Activated naive CD4-positive, alpha-beta T cell treated with Interleukin-2 at 50 U/mL for 16 hours (primary cell): ENCODE results near the gene PRG2.

Experiments
- DNase-seq: peaks from one replicate; pipeline ENCODE4 v3.0.0-alpha.2; 2020

PRG2 gene

DNA sequence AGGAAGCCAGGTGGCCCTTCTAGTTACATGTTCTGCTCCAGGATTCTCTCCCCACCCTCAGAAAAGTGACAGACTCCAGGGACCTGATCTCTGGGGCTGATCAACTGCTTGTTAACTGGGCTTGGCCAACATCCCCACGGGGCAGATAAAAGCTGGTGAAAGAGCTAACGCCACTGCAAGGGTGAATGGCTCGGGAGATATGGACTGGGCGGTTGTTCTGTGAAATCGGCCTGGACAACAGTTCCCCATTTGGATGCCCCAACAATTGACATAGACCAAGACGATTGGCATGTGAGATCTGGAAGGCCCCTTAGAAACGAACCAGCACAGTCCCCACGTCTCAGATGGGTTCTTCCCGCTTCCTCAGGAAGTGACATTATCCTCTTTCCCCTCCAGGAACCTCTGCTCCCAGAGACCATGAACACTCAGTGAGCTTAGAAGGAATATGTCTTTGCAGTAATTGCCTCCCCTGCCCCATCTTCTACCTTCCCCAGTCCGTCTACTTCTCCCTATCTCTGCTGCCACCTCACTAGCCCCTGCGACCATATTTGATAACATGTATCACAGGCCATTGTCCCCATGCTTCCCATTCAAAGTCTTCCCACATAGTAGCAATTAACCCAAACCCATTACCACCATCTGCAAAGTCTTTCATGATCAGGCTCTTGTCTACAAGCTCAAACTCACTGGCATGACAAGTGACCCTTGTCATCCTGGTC lies 5.6 kb upstream of the PRG2 start:
- DNase-seq: no peak

DNA sequence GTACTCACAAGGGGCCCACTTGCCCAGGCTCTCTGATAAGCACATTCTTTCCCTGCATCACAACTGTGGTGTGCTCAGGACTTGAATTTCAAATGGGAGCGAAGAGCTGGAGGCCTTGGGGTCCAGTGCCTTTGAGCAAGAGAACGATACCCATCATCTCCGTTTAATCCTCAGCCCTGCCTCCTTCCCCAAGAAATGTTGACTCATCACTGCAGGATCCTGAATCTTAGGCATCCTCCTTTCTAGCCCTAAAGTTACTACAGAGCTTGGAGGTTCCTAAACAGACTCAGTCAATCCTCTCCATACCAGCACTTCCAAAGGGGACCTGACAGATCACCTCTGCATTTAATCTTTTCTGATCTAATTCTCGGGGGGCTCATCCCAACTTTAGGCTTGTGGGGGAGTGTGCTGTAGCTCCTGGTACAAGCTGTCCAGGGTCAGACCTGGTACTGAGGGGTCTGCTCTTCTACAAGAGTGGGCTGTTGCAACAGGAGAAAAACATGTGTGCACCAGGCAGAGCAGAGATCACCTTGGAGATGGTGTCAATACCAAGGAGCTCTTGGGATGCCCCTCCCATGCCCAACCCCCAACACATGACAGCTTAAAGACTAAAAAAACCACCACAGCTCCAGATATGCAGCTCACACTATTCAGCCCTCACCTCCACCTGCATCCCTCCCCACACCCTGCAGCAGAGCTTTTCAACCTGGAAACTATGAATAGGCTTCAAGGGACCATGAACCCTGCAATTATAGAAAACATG lies 3.9 kb upstream of the PRG2 start:
- DNase-seq: no peak

DNA sequence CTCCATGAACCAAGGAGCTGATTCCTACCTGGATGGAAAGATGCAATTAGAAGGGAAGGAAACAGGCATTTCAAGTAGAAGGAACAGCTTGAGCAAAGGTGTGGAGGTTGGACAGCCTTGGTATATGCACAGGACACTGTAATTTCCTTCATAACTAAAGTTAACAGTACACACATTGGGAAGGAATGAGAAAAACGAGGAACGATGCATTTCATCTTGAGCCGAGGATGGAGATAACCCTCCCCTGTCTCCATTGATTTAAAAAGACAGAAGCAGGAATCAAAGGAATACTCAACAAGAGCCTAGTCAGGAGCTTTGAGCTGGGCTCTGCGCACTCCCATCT lies 2.3 kb upstream of the PRG2 start:
- no peak for DNase-seq

DNA sequence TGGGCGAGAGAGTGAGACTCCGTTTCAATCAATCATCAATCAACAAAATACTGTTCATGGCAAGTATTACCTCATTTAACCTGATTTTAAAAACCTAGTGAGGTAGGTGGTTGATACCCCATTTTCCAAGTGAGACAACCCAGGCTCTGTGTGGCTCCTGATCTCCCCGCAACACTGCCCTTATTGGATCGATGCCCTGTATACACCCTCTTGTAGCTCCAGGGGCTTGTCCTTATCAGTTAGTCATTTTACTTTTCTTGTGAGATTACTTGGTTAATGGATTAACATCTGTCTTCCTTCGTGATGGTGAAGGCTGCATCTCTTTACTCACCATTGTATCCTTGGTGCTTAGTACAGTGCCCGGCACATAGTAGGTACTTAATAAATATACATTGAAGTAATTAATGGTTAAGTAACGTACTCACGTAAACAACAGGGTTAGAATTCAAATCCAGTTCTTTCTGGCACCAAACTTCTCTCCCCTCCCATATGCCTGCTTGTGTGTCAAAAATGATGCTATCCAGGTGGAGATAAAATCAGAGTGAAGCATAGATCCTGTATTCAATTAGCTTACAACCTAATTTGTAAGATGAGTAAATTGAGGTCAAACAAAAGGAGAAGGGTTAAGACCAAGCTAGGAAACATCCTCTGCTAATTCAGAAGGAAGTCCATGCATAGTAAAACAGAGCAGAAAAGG lies 1.8 kb upstream of the PRG2 start:
- DNase-seq: no peak

DNA sequence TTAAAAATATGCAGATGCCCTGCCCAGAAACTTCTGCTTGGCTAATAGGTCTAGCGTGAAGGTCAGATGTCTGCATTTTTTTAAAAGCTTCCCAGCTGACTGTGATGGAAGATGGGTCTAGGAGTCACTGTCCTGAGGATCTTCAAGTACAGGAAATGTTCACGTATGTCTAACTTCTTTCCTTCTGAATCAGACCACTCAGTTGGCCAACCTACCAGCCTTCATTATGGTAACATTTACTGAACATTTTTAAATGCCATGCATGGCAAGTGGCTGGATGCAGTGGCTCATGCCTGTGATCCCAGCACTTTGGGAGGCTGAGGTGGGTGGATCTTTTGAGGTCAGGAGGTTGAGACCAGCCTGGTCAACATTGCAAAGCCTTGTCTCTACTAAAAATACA lies 1.1 kb upstream of the PRG2 start:
- DNase-seq: no peak

DNA sequence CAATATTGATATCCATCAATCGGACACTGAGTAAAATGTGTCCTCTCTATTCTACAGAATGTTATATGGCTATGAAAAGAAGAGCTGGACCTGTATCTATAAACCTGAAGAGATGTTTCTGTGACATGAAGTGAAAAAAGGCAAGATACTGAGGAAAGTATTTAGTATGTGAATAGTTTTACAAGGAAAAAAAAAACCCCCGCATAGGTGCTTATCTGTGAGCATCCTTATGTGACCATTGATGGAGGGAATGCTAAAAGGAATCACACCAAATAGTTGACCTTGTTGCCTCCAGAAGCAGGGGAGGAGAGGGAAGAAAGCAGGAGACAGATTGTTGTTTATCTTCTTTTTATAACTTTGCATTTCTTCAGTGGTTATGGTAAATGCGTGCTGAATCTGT lies 661 bp upstream of the PRG2 start:
- no peak for DNase-seq

DNA sequence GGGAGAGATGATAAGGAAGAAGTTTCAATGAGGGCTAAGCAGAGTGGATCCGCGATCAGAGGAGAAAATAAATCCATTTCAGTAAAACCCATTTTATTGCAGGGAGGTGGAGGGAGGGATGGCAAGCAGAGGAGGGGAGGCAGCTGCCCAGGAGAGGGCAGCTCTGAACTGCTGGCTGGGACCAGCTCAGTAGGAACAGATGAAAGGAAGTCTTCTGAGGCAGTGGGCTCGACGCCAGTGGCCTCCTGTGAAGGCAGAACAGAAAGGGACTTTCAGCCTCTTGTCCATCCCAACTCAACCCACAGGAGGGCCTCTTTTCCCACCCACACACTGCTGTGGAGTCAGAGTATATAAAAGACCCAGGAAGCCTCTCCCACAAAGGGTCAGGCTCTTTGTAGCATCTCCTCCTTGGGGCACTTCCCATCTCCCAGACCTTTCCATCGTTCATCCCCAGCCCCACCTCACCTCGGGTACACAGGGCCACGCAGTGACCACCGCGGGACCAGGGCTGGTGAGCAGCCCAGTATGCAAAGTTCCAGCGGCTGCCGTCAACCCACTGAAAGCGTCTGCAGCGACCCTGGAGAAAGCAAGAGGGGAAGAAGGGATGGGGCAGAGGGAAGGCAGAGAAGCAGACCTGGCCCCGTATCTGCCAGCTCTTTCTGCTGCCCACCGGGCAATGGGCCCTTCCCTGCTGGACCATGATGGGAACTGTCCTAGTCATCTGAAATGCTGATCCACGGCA lies 3.0 kb downstream of the PRG2 start:
- no peak for DNase-seq

DNA sequence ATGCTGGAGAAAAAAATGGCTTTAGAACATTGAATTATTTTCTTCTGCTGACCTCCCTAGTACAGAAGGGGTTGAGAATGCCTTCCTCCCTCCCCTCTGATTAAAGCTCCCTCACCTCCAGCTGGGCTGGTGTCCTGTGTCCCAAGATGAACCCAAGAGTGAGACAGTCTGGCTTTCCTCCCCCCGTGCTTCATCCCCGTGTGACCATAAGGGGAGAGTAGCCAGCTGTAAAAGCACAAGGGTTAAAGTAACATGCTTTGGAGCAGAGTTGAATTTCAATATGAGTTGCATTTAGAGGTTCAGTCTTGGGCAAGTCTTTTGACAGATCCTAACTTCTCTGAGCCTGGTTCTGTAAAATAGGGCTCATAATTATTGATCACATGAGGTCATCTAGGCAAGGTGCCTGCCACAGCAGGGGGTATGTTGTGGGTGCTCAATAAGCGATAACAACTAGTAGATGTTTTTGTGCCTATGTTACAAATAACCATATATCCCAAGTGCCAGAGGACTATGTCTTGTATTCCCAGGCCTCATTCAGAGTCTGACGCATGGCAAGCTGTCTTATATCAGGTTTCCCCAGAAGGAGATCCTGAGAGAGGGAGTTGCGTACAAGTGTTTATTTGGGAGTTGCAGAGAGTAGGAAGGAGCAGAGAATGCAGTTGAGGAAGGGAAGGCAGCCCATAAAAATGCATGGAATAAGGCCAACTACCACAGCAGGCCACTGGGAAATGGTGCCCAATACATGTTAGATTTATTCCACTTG lies 4.1 kb downstream of the PRG2 start:
- no peak for DNase-seq

DNA sequence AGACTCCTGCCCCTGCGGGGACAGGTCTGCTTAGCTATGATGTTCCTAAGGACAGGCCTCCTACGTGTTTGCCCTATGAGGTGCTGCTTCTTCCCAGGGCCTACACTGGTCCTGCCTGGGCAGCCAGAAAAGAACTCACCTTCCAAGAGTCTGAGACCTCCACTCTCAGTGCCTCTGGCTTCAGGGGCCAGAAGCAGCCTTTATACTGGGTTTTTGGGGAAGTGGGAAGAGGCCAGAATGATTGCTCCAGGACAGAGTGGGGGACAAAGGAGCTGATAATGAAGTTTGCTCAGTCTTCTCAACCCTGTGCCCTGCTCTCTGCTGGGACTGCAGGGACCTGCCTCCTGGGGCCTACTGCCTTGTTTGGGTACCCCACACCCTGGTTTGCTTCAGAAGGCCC lies 9.5 kb downstream of the PRG2 start, which contains the start of gene PRG3:
Gene PRG3 (minus strand): TSS at position 176 of the 400 bp plus-strand sequence. CDS start 442 bp downstream, outside the sequence.
- no peak for DNase-seq

DNA sequence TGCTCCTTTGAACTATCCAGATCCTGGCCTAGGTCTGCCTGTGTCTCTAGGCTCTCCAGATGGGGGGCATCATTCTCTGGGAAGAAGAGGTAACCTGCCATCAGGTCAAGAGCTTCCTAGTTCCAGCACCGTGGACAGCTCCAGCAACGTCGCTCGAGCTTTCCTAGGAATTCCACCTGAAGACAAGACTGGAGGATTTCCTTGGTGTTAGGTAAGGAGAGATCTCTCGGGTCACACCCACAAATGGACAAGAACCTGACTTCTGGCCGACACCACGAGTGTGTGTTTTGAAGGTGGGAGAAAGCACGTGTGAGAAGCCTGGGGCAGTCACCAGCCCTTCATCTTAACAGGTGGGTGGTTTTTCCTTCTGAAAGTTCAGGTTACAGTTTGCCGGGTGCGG lies 10.7 kb downstream of the PRG2 start:
- DNase-seq: no peak

DNA sequence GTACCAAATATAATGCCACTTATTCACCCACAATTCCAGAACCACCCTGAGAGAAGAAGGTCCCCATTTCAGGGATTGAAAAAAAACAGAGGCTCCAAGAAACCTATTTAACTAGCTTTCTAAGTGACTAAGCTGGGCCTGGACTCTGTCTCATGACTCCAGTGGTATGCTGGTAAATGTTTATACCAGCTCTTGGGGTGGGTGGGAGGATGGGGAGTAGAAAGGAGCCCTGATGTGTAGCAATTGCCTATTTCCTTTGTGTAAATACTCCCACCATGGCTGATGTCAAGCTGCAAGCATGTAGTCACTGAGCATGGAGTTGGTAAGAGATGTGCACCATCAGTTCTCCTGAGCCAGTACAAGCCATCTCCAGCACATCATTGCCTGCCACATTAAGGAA lies 12.3 kb downstream of the PRG2 start:
- no peak for DNase-seq

DNA sequence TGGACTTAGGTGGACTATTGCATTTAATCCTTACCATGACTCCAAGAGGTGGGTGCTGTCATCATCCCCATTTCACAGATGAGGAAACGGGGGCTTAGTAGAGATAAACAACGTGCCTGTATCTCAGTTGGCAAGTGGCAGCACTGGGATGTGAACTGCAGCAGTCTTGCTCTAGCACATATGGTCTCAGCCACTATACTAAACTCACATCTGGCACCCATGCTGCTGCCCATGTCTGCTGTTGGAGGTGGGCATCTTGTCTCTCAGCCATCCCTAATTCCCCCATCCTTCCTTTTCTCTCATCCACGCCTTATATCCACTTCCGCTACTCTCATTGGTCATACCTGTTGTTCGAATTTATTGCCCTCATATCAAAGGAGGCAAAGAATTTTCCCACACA lies 13.3 kb downstream of the PRG2 start:
- no peak for DNase-seq

DNA sequence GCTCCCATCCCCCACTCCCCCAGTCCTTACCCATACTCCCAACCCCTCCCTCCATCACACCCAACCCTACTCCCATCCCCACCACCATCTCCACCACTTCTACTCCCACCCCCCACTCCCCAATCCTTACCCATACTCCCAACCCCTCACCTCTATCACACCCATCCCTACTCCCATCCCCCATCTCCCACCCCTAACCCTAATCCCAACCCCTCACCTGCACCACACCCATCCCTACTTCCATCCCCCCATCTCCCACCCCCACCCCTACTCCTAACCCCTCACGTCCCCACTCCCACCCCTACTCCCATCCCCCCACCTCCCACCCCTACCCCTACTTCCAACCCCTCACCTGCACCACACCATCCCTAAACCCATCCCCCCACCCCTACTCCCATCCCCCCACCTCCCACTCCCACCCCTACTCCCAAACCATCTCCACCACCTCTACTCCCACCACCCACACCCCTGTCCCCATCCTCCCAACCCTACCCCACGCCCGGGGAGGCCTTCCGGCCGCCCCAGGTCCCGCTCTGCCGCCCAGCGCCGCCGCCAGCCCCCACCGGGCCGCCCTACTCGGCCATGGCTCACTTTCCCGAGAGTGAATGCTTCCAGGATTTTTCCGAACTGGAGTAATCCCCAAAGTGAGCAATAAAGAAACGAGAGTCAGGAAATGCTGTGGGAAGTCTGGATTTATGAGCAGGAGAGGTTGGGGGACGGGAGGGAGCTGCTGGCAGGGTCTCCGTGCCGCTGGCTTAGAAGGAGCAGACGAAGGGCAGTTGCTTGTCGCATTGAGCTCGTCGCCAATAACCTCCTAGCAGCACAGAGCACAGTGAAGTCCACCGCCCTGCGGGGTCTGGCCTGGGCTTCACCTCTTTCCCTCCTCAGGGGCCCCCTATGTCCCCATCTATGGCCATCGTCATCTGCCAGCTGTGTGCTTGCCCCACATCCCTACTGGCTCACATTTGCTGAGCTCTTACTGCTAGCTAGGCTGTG lies 14.1 kb downstream of the PRG2 start:
- DNase-seq: no peak

DNA sequence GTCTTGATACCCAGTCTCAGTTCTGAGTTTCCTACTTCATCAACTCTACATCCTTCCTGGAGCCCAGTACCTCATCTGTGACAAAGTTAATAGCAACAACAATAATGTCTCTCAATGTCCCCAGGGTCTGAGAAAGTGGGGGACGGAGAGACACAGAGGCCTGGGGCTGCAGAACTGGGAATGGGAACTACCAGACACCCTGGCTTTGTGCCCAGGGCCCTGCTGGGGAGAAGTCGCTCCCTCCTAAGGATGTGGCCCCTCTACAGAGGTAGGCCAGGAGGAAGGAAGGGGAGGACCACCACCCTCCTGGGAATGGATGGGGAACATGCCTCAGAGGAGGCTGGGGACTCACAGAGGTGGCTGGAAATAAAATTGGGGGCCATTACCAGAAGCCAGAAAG lies 15.0 kb downstream of the PRG2 start:
- no peak for DNase-seq

DNA sequence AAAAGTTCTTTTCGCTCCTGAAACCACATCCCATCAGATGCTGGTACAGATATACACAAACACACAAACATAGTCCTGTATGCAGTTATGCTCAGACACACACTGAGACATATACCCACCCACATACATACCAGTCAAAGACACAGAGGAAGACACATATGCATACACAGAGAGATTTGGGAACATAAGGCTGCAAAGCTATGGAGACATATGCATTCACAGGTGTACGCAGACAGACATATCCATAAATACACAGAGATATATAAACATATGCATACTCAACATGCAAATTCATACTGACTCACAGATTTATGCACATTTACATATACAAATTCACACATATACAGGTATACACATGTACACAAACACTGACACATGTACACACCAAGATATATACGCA lies 15.5 kb downstream of the PRG2 start:
- DNase-seq: no peak

DNA sequence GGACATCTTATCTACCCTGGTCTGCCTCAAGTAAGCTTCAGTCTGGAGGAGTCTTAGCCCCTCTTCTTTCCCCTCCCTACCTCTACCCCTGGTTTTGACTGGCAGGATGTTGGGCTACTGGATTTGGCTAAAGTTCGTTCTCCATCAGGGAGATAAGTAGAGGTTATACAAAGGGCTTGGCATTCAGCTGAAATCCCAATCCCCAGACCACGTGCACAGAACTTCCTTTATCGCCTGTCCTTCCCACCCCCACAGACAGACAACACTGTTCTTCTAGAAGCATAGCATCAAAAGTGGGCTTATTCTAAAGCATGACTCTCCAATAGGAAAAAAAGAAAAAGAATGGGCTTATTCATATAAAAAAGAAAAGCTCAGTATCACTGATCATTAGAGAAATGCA lies 17.3 kb downstream of the PRG2 start:
- no peak for DNase-seq

DNA sequence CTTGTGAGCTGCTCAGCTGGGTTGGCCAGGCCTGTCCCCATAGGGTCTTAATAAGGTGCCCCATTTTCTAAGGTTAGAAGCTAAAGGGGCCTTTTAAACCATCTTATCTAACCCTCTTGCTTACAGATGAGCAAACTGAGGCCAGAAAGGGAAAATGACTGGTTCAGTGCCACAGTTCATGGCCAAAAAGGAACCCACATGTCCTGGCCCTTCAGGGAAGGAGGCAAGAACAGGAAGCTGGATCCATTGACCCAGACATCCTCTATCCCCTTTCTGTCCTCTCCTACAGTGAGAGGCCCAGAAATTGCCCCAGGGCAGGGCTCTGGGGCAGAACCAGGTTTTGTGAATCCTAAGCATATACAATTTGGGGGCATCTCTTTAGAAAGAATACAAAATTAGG lies 19.5 kb downstream of the PRG2 start:
- DNase-seq: no peak

DNA sequence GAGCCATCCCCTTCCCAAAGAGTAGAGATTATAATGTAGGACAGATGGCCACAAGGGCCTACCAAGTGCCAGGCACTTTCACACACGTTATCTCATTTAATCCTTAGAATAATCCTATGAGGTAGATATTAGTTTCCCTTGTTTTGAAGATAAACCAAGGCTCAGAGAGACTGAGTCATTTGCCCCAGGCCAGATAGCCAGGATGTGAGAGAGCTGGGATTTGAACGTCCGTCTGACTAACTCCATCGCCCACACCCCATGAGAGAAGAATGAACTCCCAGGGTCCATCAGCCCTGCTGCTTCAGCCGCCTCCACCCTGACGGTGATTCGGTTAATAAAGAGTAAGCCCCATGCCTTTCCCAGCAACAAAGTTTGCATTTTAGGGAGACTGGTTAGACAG lies 20.2 kb downstream of the PRG2 start:
- DNase-seq: no peak

DNA sequence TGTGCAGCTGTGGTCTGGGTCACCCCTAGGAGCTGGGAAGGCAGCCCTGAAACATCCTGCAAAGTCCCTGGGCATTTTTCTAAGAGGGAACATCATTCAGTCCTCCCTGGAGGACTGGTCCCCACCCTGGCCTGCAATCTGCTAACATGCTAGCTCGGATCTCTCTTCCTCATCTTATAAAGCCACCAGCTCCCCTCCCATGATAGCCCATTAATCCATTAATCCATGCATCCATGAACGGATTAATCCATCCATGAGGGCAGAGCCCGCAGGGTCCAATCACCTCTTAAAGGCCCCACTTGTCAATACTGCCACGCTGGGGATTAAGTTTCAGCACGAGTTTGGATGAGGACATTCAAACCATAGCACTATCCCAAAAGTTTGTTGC lies 21.6 kb downstream of the PRG2 start:
- no peak for DNase-seq

DNA sequence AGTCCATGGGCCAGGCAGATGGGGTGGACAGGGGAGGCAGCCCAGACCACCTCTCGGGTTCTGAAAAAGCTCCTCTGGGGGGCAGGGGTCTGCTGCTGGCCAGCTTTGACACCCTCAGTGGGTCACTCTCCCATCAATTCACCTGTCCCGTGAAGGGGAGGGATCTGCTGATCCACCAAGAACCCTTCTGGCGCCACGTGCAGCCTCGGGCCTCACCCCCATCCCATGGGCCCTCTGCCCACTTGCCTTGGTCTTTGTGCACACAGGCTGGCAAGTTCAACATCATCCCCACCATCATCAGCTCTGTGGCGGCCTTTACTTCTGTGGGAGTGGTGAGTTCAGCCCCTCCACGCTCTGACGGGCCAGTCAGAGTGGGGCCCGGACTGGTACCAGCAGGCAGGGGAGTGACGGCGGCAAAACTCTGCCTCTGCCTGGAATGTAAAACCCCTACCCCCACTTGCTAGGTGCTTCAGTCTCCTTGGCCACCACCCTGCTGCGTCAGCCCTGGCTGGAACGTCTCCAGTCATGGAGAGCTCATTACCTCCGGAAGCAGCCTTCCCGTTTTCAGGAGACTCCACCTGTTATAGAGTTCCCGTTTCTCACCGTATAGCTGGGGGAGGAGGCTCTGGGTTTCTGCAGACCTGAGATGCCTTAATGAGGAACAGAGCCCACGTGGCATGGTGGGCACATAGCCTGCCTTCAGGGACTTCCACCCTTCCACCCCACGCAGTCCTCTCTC lies 22.2 kb downstream of the PRG2 start:
- no peak for DNase-seq
